ENCODE data around the gene TUBB.

DNA sequence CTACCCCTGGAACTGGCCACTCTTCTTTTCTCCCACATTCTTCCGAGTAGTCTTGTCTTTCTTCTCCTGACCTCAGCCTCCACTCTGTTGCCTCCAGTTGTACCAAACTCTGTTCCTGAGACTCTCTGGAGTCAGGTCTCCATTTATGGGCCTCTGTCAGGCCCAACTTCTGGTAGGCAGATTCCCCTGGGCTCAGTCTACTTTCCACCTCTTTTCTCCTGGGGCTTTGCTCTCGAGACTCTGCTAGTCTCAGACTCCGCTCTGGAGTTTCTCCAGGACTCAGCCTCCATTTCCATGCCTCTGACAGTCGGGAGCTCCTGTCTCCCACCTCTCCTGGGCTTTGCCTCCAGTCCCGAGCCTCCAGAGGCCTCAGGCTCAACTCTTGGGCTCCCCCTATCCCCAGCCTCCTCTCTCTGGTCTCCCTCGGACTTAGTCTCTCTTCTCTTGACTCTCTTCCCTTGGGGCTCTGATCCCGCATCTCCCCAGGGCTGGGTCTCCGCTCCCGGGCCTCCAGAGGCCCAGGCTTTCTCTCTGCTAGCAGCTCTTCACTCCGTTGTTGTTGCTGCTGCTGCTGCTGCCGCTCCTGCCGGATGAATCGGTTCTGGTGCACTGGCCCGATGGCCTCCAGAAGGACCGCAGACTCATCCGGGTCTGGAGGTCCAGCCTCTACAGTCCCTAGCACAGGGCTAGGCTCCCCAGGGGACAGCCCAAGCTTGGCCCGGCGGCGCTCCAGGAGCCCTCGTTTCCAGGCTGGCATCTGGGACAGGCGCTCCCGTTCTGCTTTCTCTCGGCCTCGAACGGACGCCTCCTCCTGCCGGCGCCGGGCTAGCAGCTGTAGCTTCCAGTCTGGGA is 34.8 kb upstream of the TUBB start:
- TF ChIP-seq EZH2 (IDR thresholded peaks at IDR 0.05): no peak
- peak in 2 of 3 experiments; percentile 9 to 17; a peak in 1 of 6 replicates for TF ChIP-seq CTCF (IDR thresholded peaks at IDR 0.05 in 2 of 3, conservative IDR thresholded peaks at IDR 0.05 in 1 of 3; ENCODE audit: borderline replicate concordance in 1 of 3, insufficient read depth in 1 of 3, low read depth in 2 of 3, low read length in 2 of 3)
- TF ChIP-seq POLR2AphosphoS5 (IDR thresholded peaks at IDR 0.05; ENCODE audit: low read depth, low read length): no peak
- TF ChIP-seq RAD21 (IDR thresholded peaks at IDR 0.05; ENCODE audit: low read depth): no peak
- no peak for TF ChIP-seq ZNF274 (IDR thresholded peaks at IDR 0.05; ENCODE audit: low read depth, low read length)
- TF ChIP-seq, protein P1, sequence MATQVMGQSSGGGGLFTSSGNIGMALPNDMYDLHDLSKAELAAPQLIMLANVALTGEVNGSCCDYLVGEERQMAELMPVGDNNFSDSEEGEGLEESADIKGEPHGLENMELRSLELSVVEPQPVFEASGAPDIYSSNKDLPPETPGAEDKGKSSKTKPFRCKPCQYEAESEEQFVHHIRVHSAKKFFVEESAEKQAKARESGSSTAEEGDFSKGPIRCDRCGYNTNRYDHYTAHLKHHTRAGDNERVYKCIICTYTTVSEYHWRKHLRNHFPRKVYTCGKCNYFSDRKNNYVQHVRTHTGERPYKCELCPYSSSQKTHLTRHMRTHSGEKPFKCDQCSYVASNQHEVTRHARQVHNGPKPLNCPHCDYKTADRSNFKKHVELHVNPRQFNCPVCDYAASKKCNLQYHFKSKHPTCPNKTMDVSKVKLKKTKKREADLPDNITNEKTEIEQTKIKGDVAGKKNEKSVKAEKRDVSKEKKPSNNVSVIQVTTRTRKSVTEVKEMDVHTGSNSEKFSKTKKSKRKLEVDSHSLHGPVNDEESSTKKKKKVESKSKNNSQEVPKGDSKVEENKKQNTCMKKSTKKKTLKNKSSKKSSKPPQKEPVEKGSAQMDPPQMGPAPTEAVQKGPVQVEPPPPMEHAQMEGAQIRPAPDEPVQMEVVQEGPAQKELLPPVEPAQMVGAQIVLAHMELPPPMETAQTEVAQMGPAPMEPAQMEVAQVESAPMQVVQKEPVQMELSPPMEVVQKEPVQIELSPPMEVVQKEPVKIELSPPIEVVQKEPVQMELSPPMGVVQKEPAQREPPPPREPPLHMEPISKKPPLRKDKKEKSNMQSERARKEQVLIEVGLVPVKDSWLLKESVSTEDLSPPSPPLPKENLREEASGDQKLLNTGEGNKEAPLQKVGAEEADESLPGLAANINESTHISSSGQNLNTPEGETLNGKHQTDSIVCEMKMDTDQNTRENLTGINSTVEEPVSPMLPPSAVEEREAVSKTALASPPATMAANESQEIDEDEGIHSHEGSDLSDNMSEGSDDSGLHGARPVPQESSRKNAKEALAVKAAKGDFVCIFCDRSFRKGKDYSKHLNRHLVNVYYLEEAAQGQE (IDR thresholded peaks at IDR 0.05; ENCODE audit: low read depth): no peak
- TF ChIP-seq MAX (IDR thresholded peaks at IDR 0.05): no peak
- TF ChIP-seq EZH2phosphoT487 (IDR thresholded peaks at IDR 0.05; ENCODE audit: borderline replicate concordance): no peak
- no peak for TF ChIP-seq POLR2A (IDR thresholded peaks at IDR 0.05; ENCODE audit: borderline replicate concordance, extremely low read depth, insufficient read depth, insufficient read length)
- no peak for TF ChIP-seq CBX3 (IDR thresholded peaks at IDR 0.05; ENCODE audit: low read depth)
- TF ChIP-seq ELF1 (IDR thresholded peaks at IDR 0.05; ENCODE audit: borderline replicate concordance, low read depth): no peak
- TF ChIP-seq ZFX (IDR thresholded peaks at IDR 0.05): no peak
- no peak for TF ChIP-seq SIN3A (IDR thresholded peaks at IDR 0.05; ENCODE audit: low read depth)
- TF ChIP-seq CEBPB (IDR thresholded peaks at IDR 0.05; ENCODE audit: low read depth): no peak

Measured in HCT116 (cell line).